Right ventricle myocardium inferior (tissue), 1 donor: ENCODE measurements around the gene MACF1. TPM values are rescaled to one million over a fixed set of nuclear protein-coding genes. Genes with fewer than 3 reads are reported as not detected.
A peak's percentile ranks its signal among the peaks of the same experiment; 100 is the strongest.

Source experiments
- ATAC-seq: fragments of 200-7000 bp; cut with Tn5 transposase; one replicate; pipeline ENCODE4 v1.9.1; 2020; ENCODE audit warnings: mild to moderate bottlenecking, moderate library complexity
- DNase-seq: peaks from one replicate; pipeline ENCODE4 v3.0.0; 2021; ENCODE audit errors: missing footprints
- intact Hi-C: fragments of 100-400 bp; cut with DNase I; formaldehyde crosslinking; loops from one replicate; pipeline ENCODE4 v1.11.0; 2022
- total RNA-seq: library from RNA; stranded (reverse); fragmentation: NEBNext Ultra II Directional; extraction: Animal tissue kit (Norgen Biotek cat#: 25700); gene quantifications from one replicate; pipeline ENCODE4 v1.2.1, GENCODE V29; 2021
- donor health status: DM: no; HTN: yes; CAD: no; lungs with severe emphysema.

Gene MACF1
- total RNA-seq, 1 donor from 2014 or later = 217 TPM

GRCh38 chr1:39394598-39394997 lies 190.1 kb downstream of the MACF1 start:
- ATAC-seq (no peak), DNase-seq (no peak)
- intact Hi-C loops = loop anchor here (2.0 kb wide), 1 partner anchor 14 kb away; no protein-coding TSS in a partner anchor

DNA sequence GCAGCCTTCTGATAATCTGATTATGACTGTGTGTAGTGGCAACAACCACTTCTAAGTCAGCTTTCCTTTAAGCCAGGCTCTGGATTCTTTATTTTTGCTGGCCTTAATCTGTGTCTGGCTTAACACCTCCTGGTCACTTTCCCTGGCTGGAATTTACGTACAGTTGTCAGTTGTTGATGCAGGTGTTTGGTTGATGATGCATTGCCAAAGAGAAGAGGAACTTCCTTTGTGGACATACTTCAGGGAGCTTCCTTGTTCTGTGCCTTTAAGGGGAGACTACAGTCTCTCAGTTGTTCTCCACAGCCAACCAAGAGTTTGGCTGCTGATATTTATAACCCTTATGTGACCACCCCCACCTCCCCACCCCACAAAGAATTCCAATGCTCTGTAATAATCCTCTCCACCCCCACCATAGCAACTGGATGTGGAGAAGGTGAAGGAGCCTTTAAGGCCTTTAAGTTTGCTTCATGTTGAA lies 190.9 kb downstream of the MACF1 start:
- DNase-seq (no peak), ATAC-seq (peak; percentile 31)
- intact Hi-C loops = loop anchor here (2.0 kb wide), 1 partner anchor 13 kb away; no protein-coding TSS in a partner anchor

DNA sequence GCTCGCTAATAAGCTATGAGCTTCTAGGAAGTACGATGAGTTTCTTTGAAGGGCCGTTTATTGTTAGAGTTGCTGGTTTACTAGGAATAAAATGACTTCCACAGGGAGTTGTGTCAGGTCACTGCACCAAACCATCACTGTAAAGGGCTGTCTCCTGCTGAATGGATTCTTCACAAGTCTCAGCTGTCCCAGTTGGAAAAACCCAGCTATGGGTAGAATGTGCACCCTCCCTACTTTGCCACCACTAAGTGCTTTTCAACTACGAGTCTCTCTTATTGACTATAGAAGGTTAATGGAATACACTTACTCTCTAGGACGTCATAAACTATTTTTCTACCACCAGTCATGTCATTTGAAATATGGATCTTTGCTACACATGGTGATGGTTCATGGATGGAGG lies 192.2 kb downstream of the MACF1 start:
- intact Hi-C loops = no loop called here
- DNase-seq = no peak
- ATAC-seq = no peak

- no peak for DNase-seq
- intact Hi-C loops = no loop called here
- ATAC-seq = no peak
Measured at GRCh38 chr1:39397487-39397886, 193.0 kb downstream of the MACF1 start.

DNA sequence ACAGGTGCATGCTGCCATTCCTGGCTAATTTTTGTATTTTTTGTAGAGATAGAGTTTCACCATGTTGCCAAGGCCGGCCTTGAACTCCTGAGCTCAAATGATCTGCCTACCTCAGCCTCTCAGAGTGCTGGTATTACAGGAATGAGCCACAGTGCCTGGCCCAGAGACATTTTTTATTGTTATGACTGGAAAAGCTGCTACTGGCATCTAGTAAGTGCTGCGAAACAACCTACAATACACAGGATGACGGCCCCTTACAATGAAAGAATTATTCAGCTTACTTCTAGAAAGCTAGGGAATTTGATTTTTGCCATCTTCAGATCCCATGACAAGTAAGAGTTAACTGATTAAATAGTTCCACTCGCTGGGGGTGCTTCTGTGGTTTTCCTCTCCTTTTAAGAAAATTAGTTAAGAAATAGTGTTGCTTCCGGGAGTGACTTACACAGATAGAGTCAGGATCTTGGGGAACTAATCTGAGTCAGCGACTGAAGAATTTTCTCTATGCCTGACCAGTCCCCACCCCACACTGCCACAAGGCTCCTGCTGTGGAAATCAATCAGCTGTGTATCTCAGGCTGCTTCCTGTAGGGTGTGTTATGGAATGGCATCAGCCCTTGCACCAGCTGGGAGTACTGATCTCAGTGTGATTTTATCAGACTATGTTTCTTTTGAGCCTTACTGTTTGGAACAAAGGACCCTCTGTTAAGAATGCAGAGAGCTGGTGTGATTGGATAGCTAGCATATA lies 194.0 kb downstream of the MACF1 start:
- intact Hi-C loops = no loop called here
- ATAC-seq (peak; percentile 83), DNase-seq (peak; percentile 71)

GRCh38 chr1:39401106-39401505 lies 196.6 kb downstream of the MACF1 start:
- intact Hi-C loops = no loop called here

GRCh38 chr1:39404876-39405275 lies 200.4 kb downstream of the MACF1 start:
- intact Hi-C loops = no loop called here
- no peak for ATAC-seq
- no peak for DNase-seq

More at GRCh38 chr1:39401106-39401505, 196.6 kb downstream of the MACF1 start:
- ATAC-seq (no peak), DNase-seq (no peak)

- no peak for ATAC-seq
- DNase-seq = no peak
- intact Hi-C loops = no loop called here
Measured at GRCh38 chr1:39405358-39405757, 200.9 kb downstream of the MACF1 start.

GRCh38 chr1:39406533-39407450 lies 202.3 kb downstream of the MACF1 start:
- intact Hi-C loops = no loop called here

DNA sequence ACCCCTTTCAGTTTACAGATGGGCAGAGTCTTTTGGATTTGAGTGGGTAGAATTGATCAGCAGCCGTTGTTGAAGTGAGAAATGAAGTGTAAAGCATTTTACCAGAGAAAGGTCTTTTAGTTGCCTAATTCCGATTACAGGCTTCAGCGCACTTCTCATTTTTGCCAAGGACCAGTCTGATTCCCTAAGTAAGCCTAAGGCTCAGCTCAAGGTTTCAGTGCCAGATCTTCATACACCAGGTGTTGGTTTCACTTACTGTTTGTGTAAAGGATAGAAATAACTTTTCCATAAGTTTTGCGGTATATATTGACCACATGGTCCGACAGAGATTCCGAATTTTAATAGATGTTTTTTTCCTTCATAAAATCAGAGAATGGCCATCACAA lies 203.0 kb downstream of the MACF1 start:
- DNase-seq = no peak
- intact Hi-C loops = no loop called here
- ATAC-seq = no peak

More at GRCh38 chr1:39406533-39407450, 202.3 kb downstream of the MACF1 start:
- ATAC-seq (no peak), DNase-seq (no peak)

- no peak for DNase-seq
- intact Hi-C loops = loop anchor here (2.0 kb wide), 1 partner anchor 13 kb away; no protein-coding TSS in a partner anchor
- ATAC-seq = no peak
Measured at GRCh38 chr1:39407896-39408640, 203.6 kb downstream of the MACF1 start.

DNA sequence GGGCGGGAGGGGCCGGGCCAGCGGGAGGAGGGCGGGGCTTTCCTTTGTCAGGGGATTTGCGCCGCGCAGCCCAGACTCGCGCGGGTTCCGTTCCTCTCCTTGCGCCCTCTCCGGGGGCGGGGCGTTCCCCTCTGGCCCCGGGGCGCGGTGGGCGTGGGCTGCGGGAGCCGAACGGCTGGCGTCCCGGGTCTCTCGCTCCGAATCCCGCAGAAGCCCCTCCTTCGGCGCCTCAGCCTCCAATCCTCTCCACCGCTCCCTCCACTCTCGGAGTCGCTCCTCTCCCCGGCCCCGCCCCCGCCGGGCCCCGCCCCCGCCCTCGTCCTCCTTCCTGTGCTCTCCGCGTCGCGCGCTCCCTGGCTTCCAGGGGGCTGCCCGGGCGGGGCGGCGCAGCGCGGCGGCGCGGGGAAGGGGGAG lies 204.2 kb downstream of the MACF1 start:
- intact Hi-C loops = loop anchor here (2.0 kb wide), 1 partner anchor 14 kb away; no protein-coding TSS in a partner anchor
- ATAC-seq (peak; percentile 94), DNase-seq (peak; percentile 97)

DNA sequence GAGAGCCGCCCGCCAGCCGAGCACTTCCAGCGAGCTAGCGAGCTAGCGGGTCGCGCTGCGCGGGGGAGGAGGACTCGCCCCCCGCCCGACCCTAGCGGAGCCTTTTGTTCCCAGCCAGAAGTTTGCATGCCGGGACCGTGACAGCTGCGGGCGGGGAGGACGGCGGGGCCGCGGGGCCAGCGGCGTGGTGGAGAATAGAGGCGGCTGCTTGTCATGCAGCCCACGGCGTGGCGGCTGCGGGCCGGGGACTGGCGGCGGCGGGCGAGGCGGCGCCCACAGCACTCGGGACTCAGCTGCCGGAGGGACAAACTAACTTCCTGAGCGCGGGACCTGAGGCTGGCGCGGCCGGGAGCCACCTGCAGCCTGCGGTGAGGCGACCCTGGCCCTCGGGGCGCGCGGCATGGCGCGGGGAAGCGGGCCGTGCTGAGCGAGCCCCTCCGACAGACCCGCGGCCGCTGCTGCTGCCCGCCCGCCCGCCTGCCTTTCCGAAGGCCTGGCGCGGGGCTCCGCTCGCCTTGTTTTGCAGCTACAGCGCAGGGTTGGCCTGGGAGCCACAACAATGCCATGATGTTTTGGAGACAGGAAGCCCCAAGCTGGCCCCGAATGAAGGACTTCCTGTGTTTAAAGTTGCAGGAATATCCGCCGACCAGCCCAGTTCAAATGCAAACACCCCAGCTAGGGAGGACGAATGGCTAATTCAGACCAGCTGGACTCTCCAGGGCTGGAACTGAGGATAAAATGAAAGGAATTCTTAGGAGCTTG lies 204.7 kb downstream of the MACF1 start:
- ATAC-seq (peak; percentile 8), DNase-seq (peak; percentile 72)
- intact Hi-C loops = loop anchor here (2.0 kb wide), 1 partner anchor 14 kb away; no protein-coding TSS in a partner anchor

DNA sequence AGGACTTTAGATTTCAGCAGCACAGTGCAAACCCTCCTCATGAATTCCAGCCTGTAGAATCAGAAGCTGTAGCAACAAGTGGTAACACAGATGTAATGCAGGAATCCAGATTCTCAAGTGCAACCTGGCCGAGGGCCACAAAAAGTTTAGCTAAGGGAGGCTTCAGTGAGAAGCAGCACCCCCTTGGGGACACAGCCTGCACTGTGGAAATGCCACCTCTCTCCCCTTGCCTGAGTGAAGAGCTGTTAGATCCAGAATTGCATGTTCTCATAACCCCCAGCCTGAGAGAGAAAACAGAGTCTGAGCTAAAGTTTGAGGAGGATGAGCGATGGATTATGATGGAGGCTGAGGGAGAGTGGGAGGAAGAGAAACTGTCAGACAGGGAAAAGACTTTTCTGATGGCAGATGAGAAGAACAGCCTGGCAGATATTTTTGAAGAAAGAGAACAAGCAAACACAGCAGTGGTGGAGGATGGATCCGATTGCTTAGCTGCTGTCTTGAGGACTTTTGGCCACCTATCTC lies 206.5 kb downstream of the MACF1 start:
- peak; percentile 84 for DNase-seq
- intact Hi-C loops = no loop called here
- ATAC-seq = peak; percentile 26

DNA sequence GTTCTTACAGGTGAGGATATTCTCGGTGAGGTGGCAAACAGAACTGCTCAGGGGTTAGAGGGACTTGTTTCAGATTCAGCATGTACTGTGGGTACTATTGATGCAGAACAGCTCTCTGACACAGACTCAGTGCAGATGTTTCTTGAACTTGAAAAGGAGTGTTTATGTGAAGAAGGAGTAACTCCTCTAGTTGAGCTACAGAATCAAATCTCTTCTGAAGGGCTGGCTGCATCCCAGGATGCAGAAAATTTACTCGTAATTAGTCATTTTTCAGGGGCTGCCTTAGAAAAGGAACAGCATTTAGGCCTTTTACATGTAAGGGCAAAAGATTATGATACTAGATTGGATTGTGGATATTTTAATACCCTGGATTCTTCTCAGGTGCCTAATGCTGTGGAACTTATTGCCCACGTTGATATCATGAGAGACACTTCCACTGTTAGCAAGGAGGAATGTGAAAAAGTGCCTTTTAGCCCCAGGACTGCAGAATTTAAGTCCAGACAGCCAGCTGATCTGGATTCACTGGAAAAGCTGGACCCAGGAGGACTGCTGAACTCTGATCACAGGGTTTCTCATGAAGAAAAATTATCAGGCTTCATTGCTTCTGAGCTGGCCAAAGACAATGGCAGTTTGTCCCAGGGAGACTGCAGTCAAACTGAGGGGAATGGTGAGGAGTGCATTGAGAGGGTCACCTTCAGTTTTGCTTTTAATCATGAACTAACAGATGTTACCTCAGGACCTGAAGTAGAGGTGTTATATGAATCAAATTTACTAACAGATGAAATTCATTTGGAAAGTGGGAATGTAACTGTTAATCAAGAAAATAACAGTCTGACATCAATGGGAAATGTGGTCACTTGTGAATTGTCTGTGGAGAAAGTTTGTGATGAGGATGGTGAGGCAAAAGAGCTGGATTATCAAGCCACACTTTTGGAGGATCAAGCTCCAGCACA lies 207.3 kb downstream of the MACF1 start:
- intact Hi-C loops = no loop called here
- ATAC-seq (no peak), DNase-seq (no peak)

DNA sequence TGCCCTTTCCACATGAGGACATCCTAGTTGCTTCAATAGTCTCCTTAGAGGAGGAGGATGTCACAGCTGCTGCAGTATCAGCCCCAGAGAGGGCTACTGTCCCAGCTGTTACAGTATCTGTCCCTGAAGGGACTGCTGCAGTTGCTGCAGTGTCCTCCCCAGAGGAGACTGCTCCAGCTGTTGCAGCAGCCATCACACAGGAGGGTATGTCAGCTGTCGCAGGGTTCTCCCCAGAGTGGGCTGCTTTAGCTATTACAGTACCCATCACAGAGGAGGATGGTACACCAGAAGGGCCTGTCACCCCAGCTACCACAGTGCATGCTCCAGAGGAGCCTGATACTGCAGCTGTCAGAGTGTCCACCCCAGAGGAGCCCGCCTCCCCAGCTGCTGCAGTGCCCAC lies 208.4 kb downstream of the MACF1 start:
- DNase-seq (no peak), ATAC-seq (no peak)
- intact Hi-C loops = no loop called here
